ENCODE data around the gene TNFSF13B.

DNA sequence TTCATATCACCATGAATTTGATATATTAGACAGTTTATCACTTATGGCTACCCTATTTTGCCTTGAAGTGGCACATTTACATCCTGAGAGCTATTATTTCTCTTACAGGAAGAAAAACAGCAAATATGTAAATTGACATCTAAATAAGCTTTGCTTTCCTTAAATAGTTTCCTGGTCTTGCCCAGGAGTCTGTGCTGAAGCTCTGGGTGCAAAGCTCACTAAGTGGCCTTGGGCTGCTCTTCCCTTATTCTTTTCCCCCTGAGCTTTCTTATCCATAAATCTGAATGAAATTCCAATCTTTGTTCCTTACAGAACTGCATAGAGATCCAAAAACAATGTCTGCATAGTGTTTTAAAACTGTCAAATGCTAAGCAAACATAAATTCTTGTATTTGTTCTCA is 56.3 kb downstream of the TNFSF13B start:
- TF ChIP-seq, protein P1, sequence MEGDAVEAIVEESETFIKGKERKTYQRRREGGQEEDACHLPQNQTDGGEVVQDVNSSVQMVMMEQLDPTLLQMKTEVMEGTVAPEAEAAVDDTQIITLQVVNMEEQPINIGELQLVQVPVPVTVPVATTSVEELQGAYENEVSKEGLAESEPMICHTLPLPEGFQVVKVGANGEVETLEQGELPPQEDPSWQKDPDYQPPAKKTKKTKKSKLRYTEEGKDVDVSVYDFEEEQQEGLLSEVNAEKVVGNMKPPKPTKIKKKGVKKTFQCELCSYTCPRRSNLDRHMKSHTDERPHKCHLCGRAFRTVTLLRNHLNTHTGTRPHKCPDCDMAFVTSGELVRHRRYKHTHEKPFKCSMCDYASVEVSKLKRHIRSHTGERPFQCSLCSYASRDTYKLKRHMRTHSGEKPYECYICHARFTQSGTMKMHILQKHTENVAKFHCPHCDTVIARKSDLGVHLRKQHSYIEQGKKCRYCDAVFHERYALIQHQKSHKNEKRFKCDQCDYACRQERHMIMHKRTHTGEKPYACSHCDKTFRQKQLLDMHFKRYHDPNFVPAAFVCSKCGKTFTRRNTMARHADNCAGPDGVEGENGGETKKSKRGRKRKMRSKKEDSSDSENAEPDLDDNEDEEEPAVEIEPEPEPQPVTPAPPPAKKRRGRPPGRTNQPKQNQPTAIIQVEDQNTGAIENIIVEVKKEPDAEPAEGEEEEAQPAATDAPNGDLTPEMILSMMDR (IDR thresholded peaks at IDR 0.05 in 8 of 11, conservative IDR thresholded peaks at IDR 0.05 in 3 of 11), result no peak
- no peak for TF ChIP-seq POLR2AphosphoS5 (IDR thresholded peaks at IDR 0.05)

All from spleen (tissue), 7 donors.